Adipocyte (in vitro differentiated cells): ENCODE results near the gene CCDC126.
"Not testable (repeated sequence)": the region's sequence is repeated elsewhere in the genome, so short reads cannot be mapped to it uniquely, and the experiment has no call there.

Experiments used
- DNase-seq: peaks from one replicate; pipeline ENCODE4 v3.0.0-alpha.2; 2015; ENCODE audit warnings: low read depth
- H3K27me3 ChIP-seq: replicated peaks from 2 replicates; pipeline ENCODE4 v1.7.0; 2013; ENCODE audit warnings: mild to moderate bottlenecking, low read length, moderate library complexity; ENCODE audit not compliant: control insufficient read depth, insufficient read depth
- H3K36me3 ChIP-seq: 2 replicates; pipeline ENCODE4 v1.7.0; 2013; ENCODE audit warnings: low read length, mild to moderate bottlenecking, moderate library complexity; ENCODE audit not compliant: control insufficient read depth, insufficient read depth, severe bottlenecking
- H3K4me1 ChIP-seq: 2 replicates; pipeline ENCODE4 v1.7.0; 2013; ENCODE audit warnings: mild to moderate bottlenecking, low read length, moderate library complexity; ENCODE audit not compliant: control insufficient read depth, insufficient read depth
- H3K4me3 ChIP-seq: 2 replicates; pipeline ENCODE4 v1.7.0; 2013; ENCODE audit warnings: mild to moderate bottlenecking, low read length, moderate library complexity
- H3K9ac ChIP-seq: 2 replicates; pipeline ENCODE4 v1.7.0; 2013; ENCODE audit warnings: mild to moderate bottlenecking, low read length, moderate library complexity
- H3K9me3 ChIP-seq: 2 replicates; pipeline ENCODE4 v1.7.0; 2013; ENCODE audit warnings: mild to moderate bottlenecking, low read length, moderate library complexity; ENCODE audit not compliant: control insufficient read depth

The CCDC126 gene

GRCh38 chr7:23679898-23680413 lies 82.8 kb downstream of the CCDC126 start, which contains the start of gene FAM221A:
Gene FAM221A (plus strand): TSS chr7:23680199. CDS start chr7:23680219, 20 bp downstream.
- DNase-seq = peak; percentile 84
- H3K4me3 ChIP-seq = peak within 1 kb of the TSS; percentile 94
- H3K9me3 ChIP-seq = no peaks in the 10 kb centered on the region
- H3K4me1 ChIP-seq = peaks cover 7% of the 10 kb centered on the region
- H3K9ac ChIP-seq = peak within 1 kb of the TSS; percentile 66
- H3K36me3 ChIP-seq = no peaks in the 10 kb centered on the region
- no peaks in the 10 kb centered on the region for H3K27me3 ChIP-seq

DNA sequence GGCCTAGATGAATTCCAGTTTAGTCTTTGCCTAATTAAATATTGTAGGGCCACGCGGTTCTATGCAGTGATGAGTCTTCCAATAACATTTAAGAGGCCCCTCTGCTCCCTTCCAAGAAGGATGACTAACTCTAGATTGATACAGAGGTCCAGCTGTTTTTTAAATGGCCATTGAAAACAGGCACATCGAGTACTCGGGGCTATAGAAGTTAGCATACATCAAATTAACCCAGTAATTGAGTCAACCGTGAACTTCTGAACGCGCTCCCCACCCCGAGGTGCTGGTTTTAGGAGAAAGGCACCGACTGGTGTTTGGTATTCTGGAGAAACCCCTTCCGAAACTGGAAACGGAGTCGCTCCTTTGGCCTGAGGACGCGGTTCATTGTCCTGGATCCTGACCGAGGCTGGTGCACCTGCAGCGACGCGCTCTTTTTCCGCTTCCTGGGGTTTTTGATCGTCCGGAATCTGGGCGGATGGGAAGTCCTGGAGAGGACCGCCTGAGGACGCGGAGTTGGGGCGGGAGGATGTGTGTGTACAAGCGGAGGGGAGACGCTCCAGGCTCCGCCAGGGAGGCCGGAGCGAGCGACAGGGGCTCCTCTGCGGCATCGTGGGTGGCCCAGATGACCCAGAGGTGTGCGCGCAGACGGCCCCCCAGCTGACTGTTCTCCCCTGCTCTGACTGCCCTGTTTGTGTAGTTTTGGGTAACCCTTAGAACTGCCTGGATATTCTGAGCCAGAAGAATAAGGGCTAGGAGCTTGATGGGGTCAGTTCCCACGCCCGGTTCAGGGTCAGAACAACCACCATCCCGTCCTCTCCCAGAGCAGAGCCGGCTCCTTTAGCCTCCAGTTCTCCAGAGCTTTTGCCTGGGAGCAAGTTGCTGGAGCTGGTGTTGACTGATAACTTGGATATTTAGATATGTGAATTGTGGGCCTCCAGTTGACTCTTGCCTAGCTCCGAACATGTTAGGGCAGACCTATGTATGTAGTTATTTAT lies 83.5 kb downstream of the CCDC126 start:
- Histone ChIP-seq H3K9ac (peak overlapping the region; percentile 66), H3K4me1 (peaks cover 10% of the 10 kb centered on the region), H3K36me3 (no peaks in the 10 kb centered on the region), H3K9me3 (no peaks in the 10 kb centered on the region), H3K4me3 (peak overlapping the region; percentile 94), H3K27me3 (no peaks in the 10 kb centered on the region)
- peak; percentile 50 for DNase-seq

DNA sequence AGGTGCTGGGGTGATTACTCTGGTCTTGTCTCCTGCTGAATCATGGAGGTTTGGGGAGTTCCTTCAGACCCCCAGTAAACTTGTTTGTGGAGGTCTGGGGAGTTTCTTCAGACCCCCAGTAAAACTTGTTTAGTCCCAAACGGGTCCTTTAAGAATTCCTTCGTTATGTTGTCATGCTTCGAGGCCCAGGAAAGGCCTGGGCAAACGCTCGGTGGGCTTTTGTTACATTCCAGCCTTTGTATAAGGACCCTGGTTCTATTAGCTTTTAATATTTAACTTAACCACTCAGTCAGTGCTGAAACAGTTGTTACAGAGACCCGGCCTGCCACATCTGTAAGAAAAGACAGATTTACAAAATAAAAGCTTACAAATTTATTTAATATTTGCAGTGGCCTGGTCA lies 86.9 kb downstream of the CCDC126 start:
- not testable (repeated sequence) for H3K9ac ChIP-seq, H3K4me3 ChIP-seq, DNase-seq, H3K9me3 ChIP-seq, H3K27me3 ChIP-seq, H3K36me3 ChIP-seq
- H3K4me1 ChIP-seq = peaks cover 11% of the 10 kb centered on the region

GRCh38 chr7:23685731-23686130 lies 88.5 kb downstream of the CCDC126 start:
- no peaks in the 10 kb centered on the region for H3K9me3 ChIP-seq
- no peak overlapping the region for H3K4me3 ChIP-seq
- peaks cover 8% of the 10 kb centered on the region for H3K4me1 ChIP-seq
- no peak overlapping the region for H3K9ac ChIP-seq
- peaks cover 3% of the 10 kb centered on the region for H3K36me3 ChIP-seq
- H3K27me3 ChIP-seq = no peaks in the 10 kb centered on the region
- no peak for DNase-seq

DNA sequence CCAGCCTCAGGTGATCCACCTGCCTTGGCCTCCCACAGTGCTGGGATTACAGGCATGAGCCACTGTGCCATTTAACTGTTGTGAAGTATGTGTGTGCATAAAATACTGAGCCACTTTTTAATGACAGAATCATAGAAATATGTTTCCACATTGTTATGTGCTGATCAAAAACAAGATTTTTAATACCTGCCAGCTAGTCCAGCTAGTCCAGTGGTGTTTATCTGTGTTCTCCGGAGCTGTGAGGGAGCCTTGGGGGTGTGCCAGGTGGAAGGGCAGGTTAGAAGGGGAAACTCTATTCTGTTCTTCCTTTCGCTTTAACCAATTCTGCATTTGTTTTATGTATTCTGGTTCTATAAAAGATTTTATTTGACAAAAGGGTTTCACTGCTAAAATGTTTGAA lies 89.8 kb downstream of the CCDC126 start:
- Histone ChIP-seq H3K9me3 (no peaks in the 10 kb centered on the region), H3K9ac (no peak overlapping the region), H3K27me3 (no peaks in the 10 kb centered on the region), H3K4me3 (no peak overlapping the region), H3K4me1 (peaks cover 4% of the 10 kb centered on the region), H3K36me3 (peaks cover 3% of the 10 kb centered on the region)
- peak; percentile 20 for DNase-seq

- Histone ChIP-seq H3K4me1 (peaks cover 4% of the 10 kb centered on the region), H3K4me3 (no peak overlapping the region), H3K9ac (no peak overlapping the region), H3K36me3 (peaks cover 7% of the 10 kb centered on the region), H3K27me3 (no peaks in the 10 kb centered on the region), H3K9me3 (no peaks in the 10 kb centered on the region)
- no peak for DNase-seq
These were observed 92.0 kb downstream of the CCDC126 start for GRCh38 chr7:23689165-23689564.

GRCh38 chr7:23691320-23691719 lies 94.1 kb downstream of the CCDC126 start:
- Histone ChIP-seq H3K9ac (no peak overlapping the region), H3K27me3 (no peaks in the 10 kb centered on the region), H3K4me3 (no peak overlapping the region), H3K4me1 (no peaks in the 10 kb centered on the region), H3K9me3 (no peaks in the 10 kb centered on the region), H3K36me3 (peaks cover 7% of the 10 kb centered on the region)
- DNase-seq = peak; percentile 30

DNA sequence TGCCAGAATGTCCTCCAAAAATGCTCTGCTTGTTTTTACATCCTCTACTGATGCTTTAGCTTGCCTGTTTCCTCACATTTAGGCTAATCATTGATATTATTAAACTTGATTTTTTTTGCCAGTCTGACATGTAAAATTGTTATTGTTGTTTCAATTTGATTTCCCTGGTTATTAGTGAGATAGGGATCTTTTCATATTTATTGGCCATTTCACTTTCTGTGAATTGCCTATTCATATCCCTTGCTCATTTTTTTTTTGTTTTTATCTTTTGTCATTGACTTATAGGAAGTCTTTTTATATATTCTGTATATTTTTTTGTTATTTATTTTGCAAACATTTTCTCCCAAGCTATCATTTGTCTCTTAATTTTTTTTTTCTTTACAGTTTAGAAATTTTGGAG lies 96.0 kb downstream of the CCDC126 start:
- Histone ChIP-seq H3K36me3 (peaks cover 7% of the 10 kb centered on the region), H3K4me1 (no peaks in the 10 kb centered on the region), H3K9me3 (no peaks in the 10 kb centered on the region), H3K27me3 (no peaks in the 10 kb centered on the region), H3K4me3 (no peak overlapping the region), H3K9ac (no peak overlapping the region)
- DNase-seq = no peak
